Measurements from ENCODE around the gene SMTN.
"Not testable (repeated sequence)": the region's sequence is repeated elsewhere in the genome, so short reads cannot be mapped to it uniquely, and the experiment has no call there.

Gene SMTN

GRCh38 chr22:31091106-31091975, 10.2 kb downstream of the SMTN start:
- no peak for DNase-seq

GRCh38 chr22:31092161-31092560, 11.0 kb downstream of the SMTN start:
- no peak for DNase-seq

- no peak for DNase-seq
Measured at GRCh38 chr22:31093086-31093850, 12.2 kb downstream of the SMTN start.

- DNase-seq: no peak
Measured at GRCh38 chr22:31094021-31094551, 13.0 kb downstream of the SMTN start.

GRCh38 chr22:31094741-31095140, 13.6 kb downstream of the SMTN start:
- no peak for DNase-seq

GRCh38 chr22:31095637-31096249, 14.6 kb downstream of the SMTN start:
- DNase-seq: no peak

GRCh38 chr22:31096657-31097279, 15.7 kb downstream of the SMTN start:
- no peak for DNase-seq

- not testable (repeated sequence) for DNase-seq
Measured at GRCh38 chr22:31097539-31097938, 16.4 kb downstream of the SMTN start.

- no peak for DNase-seq
Measured at GRCh38 chr22:31097941-31098631, 17.0 kb downstream of the SMTN start.

GRCh38 chr22:31098632-31099110, 17.6 kb downstream of the SMTN start:
- no peak for DNase-seq

- no peak for DNase-seq
Measured at GRCh38 chr22:31099386-31099785, 18.3 kb downstream of the SMTN start.

- no peak for DNase-seq
Measured at GRCh38 chr22:31099841-31100761, 19.0 kb downstream of the SMTN start.

- DNase-seq: no peak
Measured at GRCh38 chr22:31100762-31101525, 19.8 kb downstream of the SMTN start.

GRCh38 chr22:31102441-31103081, 21.4 kb downstream of the SMTN start:
- no peak for DNase-seq

GRCh38 chr22:31103111-31103510, 22.0 kb downstream of the SMTN start:
- no peak for DNase-seq

GRCh38 chr22:31103899-31104694, 23.0 kb downstream of the SMTN start:
- no peak for DNase-seq

- no peak for DNase-seq
Measured at GRCh38 chr22:31104869-31105268, 23.8 kb downstream of the SMTN start.

- DNase-seq: no peak
Measured at GRCh38 chr22:31105282-31105929, 24.3 kb downstream of the SMTN start.
